Activated naive CD4-positive, alpha-beta T cell treated with anti-CD3 and anti-CD28 coated beads for 36 hours (primary cell): ENCODE measurements around the gene MUC2. TPM values are rescaled to one million over a fixed set of nuclear protein-coding genes. Genes with fewer than 3 reads are reported as not detected.

ENCODE experiments used
- CTCF ChIA-PET: fragments of 350-600 bp; sonication (Branson Sonifier 250); formaldehyde crosslinking; loops from one replicate; lab custom pipeline; 2021; ENCODE audit warnings: antibody characterized with exemption; lab: Charles Lee
- DNase-seq: peaks from one replicate; pipeline ENCODE4 v3.0.0-alpha.2; 2020
- H3K27ac Mint-ChIP-seq: one replicate; pipeline ENCODE4 v1.8.0; 2021; ENCODE audit warnings: mild to moderate bottlenecking, mixed read lengths
- H3K27me3 Mint-ChIP-seq: one replicate; pipeline ENCODE4 v1.8.0; 2021; ENCODE audit warnings: low read depth, mixed read lengths
- H3K36me3 Mint-ChIP-seq: one replicate; pipeline ENCODE4 v1.8.0; 2021; ENCODE audit warnings: low read depth, mixed read lengths
- H3K4me1 Mint-ChIP-seq: one replicate; pipeline ENCODE4 v1.8.0; 2021; ENCODE audit warnings: low read depth, mixed read lengths
- H3K4me3 Mint-ChIP-seq: one replicate; pipeline ENCODE4 v1.8.0; 2021; ENCODE audit warnings: mild to moderate bottlenecking, moderate library complexity, mixed read lengths
- H3K9me3 Mint-ChIP-seq: one replicate; pipeline ENCODE4 v1.8.0; 2021; ENCODE audit warnings: mixed read lengths
- intact Hi-C: fragments of 100-400 bp; cut with micrococcal nuclease; formaldehyde crosslinking; loops from one replicate; pipeline ENCODE4 v1.15.1; 2023
- total RNA-seq, 2 experiments: library from RNA; stranded (reverse); gene quantifications; one replicate each; pipeline ENCODE4 v1.2.3, GENCODE V29; 2021

Gene MUC2
- total RNA-seq, 2 experiments from 2014 or later = not detected

DNA sequence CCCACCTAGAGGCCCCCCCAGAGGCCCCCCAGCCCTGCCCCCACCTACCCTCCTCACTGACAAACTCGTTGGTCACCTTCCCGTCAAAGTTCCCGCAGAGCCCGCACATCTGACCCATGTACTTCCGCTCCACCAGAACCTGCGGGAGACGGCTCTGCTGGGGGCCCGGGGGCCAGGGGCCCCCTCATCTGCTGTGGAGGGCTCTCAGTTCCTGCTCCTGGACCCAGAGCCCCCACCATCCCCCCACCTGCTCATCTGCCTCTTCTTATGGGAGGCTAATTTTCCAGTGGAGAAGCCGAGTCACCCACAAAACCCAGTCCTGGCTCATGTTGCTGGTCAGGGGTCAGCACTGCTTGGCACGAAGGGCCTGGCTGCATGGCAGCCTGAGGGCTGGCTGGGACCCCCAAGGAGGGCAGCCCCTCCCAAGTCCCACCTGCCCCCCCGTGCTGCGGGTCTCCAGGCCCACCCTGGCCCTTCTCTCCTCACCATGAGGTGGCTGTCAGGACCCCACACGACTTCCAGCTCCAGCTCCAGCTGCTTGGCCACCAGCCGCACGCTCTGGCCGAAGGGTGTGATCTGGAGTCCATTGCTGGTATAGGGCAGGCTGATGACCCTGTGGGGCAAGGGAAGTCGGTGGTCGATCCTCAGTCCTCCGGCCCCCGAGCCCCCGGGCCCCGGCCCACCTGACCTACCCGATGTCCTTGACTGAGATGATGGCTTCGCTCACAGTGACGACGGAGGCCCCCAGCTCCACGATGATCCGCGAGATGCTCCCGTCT lies 43.4 kb upstream of the MUC2 start:
- H3K27ac Mint-ChIP-seq = no peak overlapping the region
- peaks cover 3% of the 10 kb centered on the region for H3K9me3 Mint-ChIP-seq
- no peak for DNase-seq
- CTCF ChIA-PET = no interaction called here
- H3K4me1 Mint-ChIP-seq = no peaks in the 10 kb centered on the region
- no peak overlapping the region for H3K4me3 Mint-ChIP-seq
- H3K36me3 Mint-ChIP-seq = no peaks in the 10 kb centered on the region
- intact Hi-C loops = no loop called here
- no peaks in the 10 kb centered on the region for H3K27me3 Mint-ChIP-seq

- intact Hi-C loops = no loop called here
- Mint-ChIP-seq H3K36me3 (no peaks in the 10 kb centered on the region), H3K27ac (no peak overlapping the region), H3K4me1 (no peaks in the 10 kb centered on the region), H3K4me3 (no peak overlapping the region), H3K9me3 (peaks cover 3% of the 10 kb centered on the region), H3K27me3 (no peaks in the 10 kb centered on the region)
- CTCF ChIA-PET = no interaction called here
- DNase-seq = no peak
These were observed 42.3 kb upstream of the MUC2 start for GRCh38 chr11:1032310-1032891.

GRCh38 chr11:1033016-1033798 lies 41.5 kb upstream of the MUC2 start:
- DNase-seq = no peak
- intact Hi-C loops = no loop called here
- H3K9me3 Mint-ChIP-seq = peaks cover 3% of the 10 kb centered on the region
- no peak overlapping the region for H3K4me3 Mint-ChIP-seq
- no peaks in the 10 kb centered on the region for H3K27me3 Mint-ChIP-seq
- no peaks in the 10 kb centered on the region for H3K36me3 Mint-ChIP-seq
- CTCF ChIA-PET = no interaction called here
- H3K27ac Mint-ChIP-seq = no peak overlapping the region
- no peaks in the 10 kb centered on the region for H3K4me1 Mint-ChIP-seq

DNA sequence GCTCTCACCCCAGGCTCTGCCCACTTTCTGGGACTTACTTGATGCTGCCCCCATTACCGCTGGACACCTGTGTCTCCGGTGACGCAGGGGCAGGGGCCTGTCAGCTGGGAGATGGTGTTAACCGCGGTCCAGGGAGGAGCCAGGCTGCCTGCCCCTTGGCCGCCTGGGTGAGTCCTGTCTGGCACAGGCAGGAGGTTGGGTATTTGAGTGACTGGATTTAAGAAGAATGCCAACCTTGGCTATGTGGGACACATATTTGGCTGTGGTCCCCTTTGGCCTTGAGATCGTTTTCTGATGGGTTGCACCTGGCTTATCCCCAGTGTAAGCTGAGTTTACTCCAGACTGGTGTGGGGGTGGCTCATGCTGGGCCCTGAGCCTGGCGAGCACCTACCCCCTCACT lies 40.7 kb upstream of the MUC2 start:
- intact Hi-C loops = no loop called here
- Mint-ChIP-seq H3K9me3 (peaks cover 3% of the 10 kb centered on the region), H3K27me3 (no peaks in the 10 kb centered on the region), H3K4me3 (no peak overlapping the region), H3K4me1 (no peaks in the 10 kb centered on the region), H3K36me3 (no peaks in the 10 kb centered on the region), H3K27ac (no peak overlapping the region)
- DNase-seq = no peak
- CTCF ChIA-PET = no interaction called here

DNA sequence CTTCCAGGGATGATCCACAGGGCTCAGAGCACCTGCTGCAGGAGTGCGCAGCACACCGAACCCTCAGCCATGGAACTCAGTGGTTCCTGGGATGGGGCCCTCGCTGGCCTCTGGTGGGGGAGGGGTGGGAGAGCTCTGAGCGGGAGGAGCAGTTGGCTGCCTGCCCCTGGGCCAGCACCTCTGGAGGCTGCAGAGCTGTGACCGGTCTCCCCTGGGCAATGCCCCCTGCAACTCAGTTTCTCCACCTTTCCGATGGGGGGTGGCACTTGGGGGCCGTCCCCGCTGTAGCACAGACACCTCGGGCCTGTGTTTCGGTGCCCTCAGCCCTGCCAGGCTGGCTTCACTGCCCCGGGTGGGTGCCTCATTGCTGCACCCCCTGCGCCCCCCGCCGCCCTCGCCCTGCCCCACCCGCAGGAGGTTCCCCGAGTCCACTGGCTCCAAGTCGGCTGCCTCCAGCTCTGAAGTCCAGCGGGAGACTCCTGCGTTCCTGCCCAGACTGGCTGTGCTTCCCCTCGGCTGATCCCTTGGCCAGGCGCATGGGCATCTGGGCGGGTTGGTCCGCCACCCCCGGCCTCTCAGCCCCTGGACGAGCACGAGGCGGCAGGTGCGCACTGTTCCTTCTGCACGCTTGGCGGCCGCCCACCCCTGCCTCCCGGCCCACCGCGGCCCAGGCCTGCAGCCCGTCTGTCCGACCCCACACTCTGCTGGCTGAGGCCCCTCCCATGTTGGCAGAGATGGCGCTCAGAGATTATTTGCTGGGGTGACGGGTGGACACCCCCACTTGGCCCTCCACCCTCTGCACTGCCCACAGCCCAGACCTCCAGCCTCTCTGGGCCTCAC lies 40.0 kb upstream of the MUC2 start:
- H3K36me3 Mint-ChIP-seq = no peaks in the 10 kb centered on the region
- no peaks in the 10 kb centered on the region for H3K4me1 Mint-ChIP-seq
- H3K4me3 Mint-ChIP-seq = no peak overlapping the region
- no peaks in the 10 kb centered on the region for H3K27me3 Mint-ChIP-seq
- CTCF ChIA-PET = no interaction called here
- H3K27ac Mint-ChIP-seq = no peak overlapping the region
- intact Hi-C loops = no loop called here
- peaks cover 3% of the 10 kb centered on the region for H3K9me3 Mint-ChIP-seq
- no peak for DNase-seq

- no peak overlapping the region for H3K4me3 Mint-ChIP-seq
- CTCF ChIA-PET = no interaction called here
- H3K36me3 Mint-ChIP-seq = no peaks in the 10 kb centered on the region
- H3K27me3 Mint-ChIP-seq = no peaks in the 10 kb centered on the region
- no peaks in the 10 kb centered on the region for H3K4me1 Mint-ChIP-seq
- peaks cover 3% of the 10 kb centered on the region for H3K9me3 Mint-ChIP-seq
- intact Hi-C loops = no loop called here
- H3K27ac Mint-ChIP-seq = no peak overlapping the region
- DNase-seq = no peak
These were observed 38.9 kb upstream of the MUC2 start for GRCh38 chr11:1035577-1036283.

DNA sequence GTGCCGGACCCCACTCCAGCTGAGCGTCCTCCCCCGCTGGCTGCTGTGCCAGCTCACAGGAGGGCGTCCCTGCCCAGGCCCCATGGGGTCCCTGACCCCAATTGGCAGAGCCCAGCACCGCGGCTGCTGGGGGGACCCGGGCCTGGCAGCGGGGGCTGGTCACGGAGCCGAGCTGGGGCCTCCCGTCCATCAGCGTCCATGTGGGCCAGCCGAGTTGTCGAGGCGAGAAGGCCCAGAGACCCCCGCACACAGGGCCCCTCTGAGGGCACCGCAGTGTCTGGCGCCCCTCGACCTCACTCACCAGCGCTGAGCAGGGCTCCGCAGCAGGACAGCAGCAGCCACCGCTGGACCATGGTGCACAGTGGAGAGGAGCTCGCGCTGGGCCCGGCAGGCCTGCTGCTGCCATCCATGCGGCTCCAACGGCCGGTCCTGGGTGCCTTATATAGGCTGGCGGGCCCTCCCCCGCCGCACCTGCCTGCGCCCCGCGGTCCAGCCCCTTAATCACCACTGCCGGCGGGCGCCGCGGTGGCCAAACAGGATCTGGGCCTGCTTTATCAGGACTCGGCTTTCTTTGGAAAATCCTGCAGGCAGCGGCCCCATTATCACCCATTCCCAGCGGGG lies 38.3 kb upstream of the MUC2 start, which contains the start of gene MUC6:
MUC6 (minus strand) TSS at position 416 of the 621 bp plus-strand sequence; CDS start at position 353, 63 bp downstream.
- no peaks in the 10 kb centered on the region for H3K4me1 Mint-ChIP-seq
- peaks cover 3% of the 10 kb centered on the region for H3K9me3 Mint-ChIP-seq
- no peak within 1 kb of the TSS for H3K4me3 Mint-ChIP-seq

DNA sequence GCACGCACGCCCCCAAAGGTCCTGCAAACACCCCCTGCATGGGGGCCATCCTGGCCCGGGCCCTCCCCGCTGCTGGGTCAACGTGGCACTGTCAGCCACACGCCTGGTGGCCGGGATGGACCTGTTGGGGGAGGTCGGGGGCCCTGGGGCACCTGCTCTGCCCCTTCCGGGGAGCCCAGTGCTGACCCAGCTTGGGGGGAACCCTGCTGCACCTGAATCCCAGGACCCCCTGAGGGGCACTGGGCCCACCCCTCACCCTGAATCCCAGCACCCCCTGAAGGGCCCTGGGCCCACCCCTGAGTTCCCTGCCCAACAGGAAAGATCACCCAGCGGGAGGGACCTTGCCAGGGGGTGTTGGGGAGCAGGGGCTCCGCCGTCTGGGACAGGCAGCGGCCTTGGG lies 37.7 kb upstream of the MUC2 start:
- Mint-ChIP-seq H3K36me3 (no peaks in the 10 kb centered on the region), H3K27ac (no peak overlapping the region), H3K4me1 (no peaks in the 10 kb centered on the region), H3K4me3 (no peak overlapping the region), H3K9me3 (peaks cover 3% of the 10 kb centered on the region), H3K27me3 (no peaks in the 10 kb centered on the region)
- DNase-seq = no peak
- intact Hi-C loops = no loop called here
- CTCF ChIA-PET = no interaction called here

More for the DNA sequence above, 38.3 kb upstream of the MUC2 start, which contains the start of gene MUC6:
- CTCF ChIA-PET = no interaction called here
- intact Hi-C loops = no loop called here
- no peak for DNase-seq
- Mint-ChIP-seq H3K27me3 (no peaks in the 10 kb centered on the region), H3K36me3 (no peaks in the 10 kb centered on the region), H3K27ac (no peak within 1 kb of the TSS)

GRCh38 chr11:1037506-1038055 lies 37.1 kb upstream of the MUC2 start:
- CTCF ChIA-PET = interaction anchor here (0.6 kb wide), 1 partner anchor 770 kb away, joined by 3 read pairs; no protein-coding TSS in a partner anchor
- Mint-ChIP-seq H3K36me3 (no peaks in the 10 kb centered on the region), H3K4me3 (no peak overlapping the region), H3K9me3 (no peaks in the 10 kb centered on the region), H3K27ac (no peak overlapping the region), H3K4me1 (no peaks in the 10 kb centered on the region), H3K27me3 (no peaks in the 10 kb centered on the region)
- DNase-seq = no peak
- intact Hi-C loops = no loop called here

DNA sequence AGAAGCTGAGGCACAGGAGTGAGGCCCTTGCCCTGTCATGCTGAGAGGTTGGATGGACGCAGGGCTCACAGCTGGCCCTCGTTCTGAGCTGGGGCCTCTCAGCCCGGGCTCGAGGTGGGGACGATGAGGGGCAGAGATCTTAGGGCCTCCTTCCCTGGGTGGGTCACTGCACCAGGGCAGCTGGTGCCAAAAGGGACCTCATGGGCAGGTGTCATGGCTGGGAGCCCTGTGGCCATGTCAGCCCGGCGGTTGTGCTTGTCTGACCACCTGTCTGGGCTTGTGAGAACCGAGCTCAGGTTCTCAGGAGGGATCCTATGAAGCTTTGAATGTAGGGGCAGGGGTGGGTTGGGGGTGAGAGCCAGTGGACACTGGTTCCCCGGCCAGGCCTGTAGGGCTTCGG lies 36.3 kb upstream of the MUC2 start:
- Mint-ChIP-seq H3K4me3 (no peak overlapping the region), H3K4me1 (no peaks in the 10 kb centered on the region), H3K36me3 (no peaks in the 10 kb centered on the region), H3K27me3 (no peaks in the 10 kb centered on the region), H3K9me3 (no peaks in the 10 kb centered on the region), H3K27ac (no peak overlapping the region)
- intact Hi-C loops = no loop called here
- DNase-seq = no peak
- CTCF ChIA-PET = interaction anchor here (0.6 kb wide), 1 partner anchor 769 kb away, joined by 3 read pairs; no protein-coding TSS in a partner anchor

DNA sequence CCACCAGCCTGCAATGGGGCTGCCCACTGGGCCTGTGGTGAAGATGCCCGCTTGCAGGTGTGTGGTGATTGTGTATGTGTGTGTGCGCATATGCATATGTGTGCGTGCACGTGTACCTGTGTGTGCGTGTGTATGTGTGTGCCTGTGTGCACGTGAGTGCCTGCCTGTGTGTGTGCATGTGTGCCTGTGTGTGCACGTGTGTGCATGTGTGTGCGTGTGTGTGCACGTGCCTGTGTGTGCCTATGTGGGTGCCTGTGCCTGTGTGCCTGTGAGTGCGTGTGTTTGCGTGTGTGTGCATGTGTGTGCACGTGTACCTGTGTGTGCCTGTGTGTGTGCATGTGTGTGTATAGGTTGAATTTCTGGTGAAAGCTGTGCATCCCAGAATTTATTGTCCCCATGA lies 35.8 kb upstream of the MUC2 start:
- Mint-ChIP-seq H3K27ac (no peak overlapping the region), H3K9me3 (no peaks in the 10 kb centered on the region), H3K27me3 (no peaks in the 10 kb centered on the region), H3K36me3 (no peaks in the 10 kb centered on the region), H3K4me3 (no peak overlapping the region), H3K4me1 (no peaks in the 10 kb centered on the region)
- intact Hi-C loops = no loop called here
- CTCF ChIA-PET = no interaction called here
- DNase-seq = no peak
